Cardiac muscle cell (in vitro differentiated cells and primary cell): ENCODE data around the gene CLTA. TPM values are rescaled to one million over a fixed set of nuclear protein-coding genes. Genes with fewer than 3 reads are reported as not detected.
A peak's percentile ranks its signal among the peaks of the same experiment; 100 is the strongest.

Experiments used
- DNase-seq, 2 donors: peaks; one replicate each; pipeline versions ENCODE4 v3.0.0 to v3.0.0-alpha.2; 2010 to 2017; ENCODE audit warnings: low read depth in 1 of 2, low spot score in 1 of 2
- H3K27ac ChIP-seq: fragments of 200-600 bp; sonication (generic); 2 replicates; pipeline ENCODE4 v1.5.1; 2016
- H3K27me3 ChIP-seq: fragments of 200-600 bp; sonication (generic); 2 replicates; pipeline ENCODE4 v1.6.0; 2016; ENCODE audit warnings: control low read depth
- H3K36me3 ChIP-seq: fragments of 200-600 bp; sonication (generic); 2 replicates; pipeline ENCODE4 v1.5.1; 2016; ENCODE audit warnings: control low read depth
- H3K4me1 ChIP-seq: fragments of 200-600 bp; sonication (generic); 2 replicates; pipeline ENCODE4 v1.8.1; 2017; ENCODE audit warnings: low read depth, mild to moderate bottlenecking, mixed run types
- H3K4me3 ChIP-seq: fragments of 200-600 bp; sonication (generic); 2 replicates; pipeline ENCODE4 v1.5.1; 2016; ENCODE audit warnings: mild to moderate bottlenecking
- H3K9me3 ChIP-seq: fragments of 200-600 bp; sonication (generic); 2 replicates; pipeline ENCODE4 v1.5.1; 2017; ENCODE audit warnings: low read depth, mild to moderate bottlenecking, control low read depth
- CTCF ChIP-seq: IDR thresholded peaks from 2 replicates; pipeline ENCODE4 v1.5.1; 2012; ENCODE audit warnings: low read depth, mild to moderate bottlenecking, low read length
- polyA plus RNA-seq: library from polyadenylated mRNA; unstranded; fragments of >200 nt; fragmentation: Nextera tagmentation; extraction: Ambion mirVana; gene quantifications from 2 replicates; pipeline ENCODE4 v1.2.1, GENCODE V29; 2016
- total RNA-seq: library from RNA; depleted of rRNA; stranded (reverse); fragments of >200 nt; gene quantifications from 2 replicates; pipeline ENCODE4 v1.2.3, GENCODE V29; 2016

Gene CLTA
- total and polyA plus RNA-seq, 2 experiments from 2014 or later, result 147 to 236 TPM

GRCh38 chr9:36164989-36165388 lies 25.7 kb upstream of the CLTA start:
- Histone ChIP-seq H3K36me3 (no peaks in the 10 kb centered on the region), H3K27ac (no peak overlapping the region), H3K9me3 (no peaks in the 10 kb centered on the region), H3K27me3 (no peaks in the 10 kb centered on the region), H3K4me1 (peaks cover 15% of the 10 kb centered on the region), H3K4me3 (no peak overlapping the region)
- no peak for TF ChIP-seq CTCF
- no peak for DNase-seq

DNA sequence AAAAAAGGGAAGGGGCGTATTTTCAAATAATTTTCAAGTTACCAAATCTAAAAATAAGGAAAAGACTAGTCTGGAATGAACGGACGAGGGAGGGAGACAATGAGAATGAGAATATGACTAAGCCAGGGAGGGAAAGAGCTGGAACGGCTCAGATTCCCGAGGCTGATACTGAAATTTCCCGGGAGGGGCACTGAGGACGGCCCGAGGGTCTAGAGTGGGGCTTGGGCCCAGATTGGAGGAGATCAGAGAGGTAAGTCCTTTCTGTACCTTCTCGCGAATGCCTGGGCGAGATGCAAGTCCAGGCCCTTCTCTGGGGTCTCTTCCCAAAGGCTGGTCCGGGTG lies 24.9 kb upstream of the CLTA start:
- Histone ChIP-seq H3K4me1 (peaks cover 15% of the 10 kb centered on the region), H3K9me3 (no peaks in the 10 kb centered on the region), H3K36me3 (no peaks in the 10 kb centered on the region), H3K27me3 (no peaks in the 10 kb centered on the region), H3K27ac (no peak overlapping the region), H3K4me3 (no peak overlapping the region)
- DNase-seq, result peak in 1 of 2 donors; percentile 45
- no peak for TF ChIP-seq CTCF

- H3K4me1 ChIP-seq, result peaks cover 15% of the 10 kb centered on the region
- TF ChIP-seq CTCF, result peak; percentile 82
- no peak overlapping the region for H3K4me3 ChIP-seq
- no peaks in the 10 kb centered on the region for H3K36me3 ChIP-seq
- peak; percentile 75 to 87 for DNase-seq
- no peak overlapping the region for H3K27ac ChIP-seq
- no peaks in the 10 kb centered on the region for H3K27me3 ChIP-seq
- H3K9me3 ChIP-seq, result no peaks in the 10 kb centered on the region
These were observed 24.4 kb upstream of the CLTA start for GRCh38 chr9:36166168-36166927.

DNA sequence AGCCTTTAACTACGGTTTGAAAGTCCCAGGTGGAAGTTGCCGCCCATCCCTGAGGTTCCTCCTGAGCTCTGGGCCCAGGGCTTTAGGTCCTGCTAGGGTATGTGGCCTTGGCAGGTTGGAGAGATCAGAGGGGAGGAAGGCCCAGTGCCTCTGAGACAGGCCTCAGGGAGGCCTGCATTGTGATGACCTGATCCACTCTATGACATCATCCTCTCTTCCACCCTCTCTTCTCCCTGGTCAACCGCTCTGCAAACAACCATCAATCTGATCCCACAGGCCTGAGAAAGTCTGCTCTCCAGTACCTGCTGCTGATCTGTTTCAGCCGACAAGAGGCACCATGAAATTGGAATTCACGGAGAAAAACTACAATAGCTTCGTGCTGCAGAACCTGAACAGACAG lies 21.6 kb upstream of the CLTA start, which contains the start of gene CCIN:
Gene CCIN (plus strand): TSS at position 223 of the 400 bp plus-strand sequence. CDS start 115 bp downstream, at position 338.
- no peak for TF ChIP-seq CTCF
- H3K4me3 ChIP-seq, result no peak within 1 kb of the TSS
- no peaks in the 10 kb centered on the region for H3K9me3 ChIP-seq
- DNase-seq, result no peak
- H3K27me3 ChIP-seq, result no peaks in the 10 kb centered on the region
- H3K27ac ChIP-seq, result no peak within 1 kb of the TSS
- H3K4me1 ChIP-seq, result no peaks in the 10 kb centered on the region
- H3K36me3 ChIP-seq, result no peaks in the 10 kb centered on the region

DNA sequence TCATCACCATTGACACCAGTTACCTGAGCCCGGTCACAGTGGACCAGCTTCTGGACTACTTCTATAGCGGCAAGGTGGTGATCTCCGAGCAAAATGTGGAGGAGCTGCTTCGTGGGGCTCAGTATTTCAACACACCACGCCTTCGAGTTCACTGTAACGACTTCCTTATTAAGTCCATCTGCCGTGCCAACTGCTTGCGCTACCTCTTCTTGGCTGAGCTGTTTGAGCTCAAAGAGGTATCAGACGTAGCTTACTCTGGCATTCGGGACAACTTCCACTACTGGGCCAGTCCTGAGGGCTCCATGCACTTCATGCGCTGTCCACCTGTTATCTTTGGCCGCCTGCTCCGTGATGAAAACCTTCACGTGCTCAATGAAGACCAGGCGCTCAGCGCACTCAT lies 21.0 kb upstream of the CLTA start:
- H3K4me3 ChIP-seq, result no peak overlapping the region
- TF ChIP-seq CTCF, result no peak

More for the DNA sequence above, 21.0 kb upstream of the CLTA start:
- Histone ChIP-seq H3K27ac (no peak overlapping the region), H3K27me3 (no peaks in the 10 kb centered on the region), H3K4me1 (no peaks in the 10 kb centered on the region), H3K36me3 (no peaks in the 10 kb centered on the region), H3K9me3 (no peaks in the 10 kb centered on the region)
- DNase-seq, result no peak
